GM13977 (cell line): Measurements from ENCODE around the gene CAPN11.
"Not testable (repeated sequence)": the region's sequence is repeated elsewhere in the genome, so short reads cannot be mapped to it uniquely, and the experiment has no call there.

Experiments
- DNase-seq: peaks from one replicate; pipeline ENCODE4 v3.0.0; 2012; ENCODE audit warnings: low spot score
- CTCF ChIP-seq: IDR thresholded peaks from 2 replicates; pipeline ENCODE4 v1.5.1; 2012; ENCODE audit warnings: mild to moderate bottlenecking, control low read depth; ENCODE audit not compliant: insufficient read depth; ENCODE audit errors: extremely low read depth, missing control alignments
- in situ Hi-C: fragments of 300-500 bp; cut with MboI; formaldehyde crosslinking; loops from one replicate; pipeline ENCODE4 v1.12.0; 2022; ENCODE audit warnings: low sequenced_read_pairs, low pct_unique_long_range_greater_than_20kb, mixed read lengths, inconsistent platforms; ENCODE audit not compliant: unreplicated experiment

The CAPN11 gene

GRCh38 chr6:44228836-44229235, 70.2 kb downstream of the CAPN11 start:
- no peak for DNase-seq
- in situ Hi-C loops: no loop called here
- TF ChIP-seq CTCF: no peak

GRCh38 chr6:44229376-44230033, 70.9 kb downstream of the CAPN11 start:
- DNase-seq: no peak
- in situ Hi-C loops: no loop called here
- no peak for TF ChIP-seq CTCF

DNA sequence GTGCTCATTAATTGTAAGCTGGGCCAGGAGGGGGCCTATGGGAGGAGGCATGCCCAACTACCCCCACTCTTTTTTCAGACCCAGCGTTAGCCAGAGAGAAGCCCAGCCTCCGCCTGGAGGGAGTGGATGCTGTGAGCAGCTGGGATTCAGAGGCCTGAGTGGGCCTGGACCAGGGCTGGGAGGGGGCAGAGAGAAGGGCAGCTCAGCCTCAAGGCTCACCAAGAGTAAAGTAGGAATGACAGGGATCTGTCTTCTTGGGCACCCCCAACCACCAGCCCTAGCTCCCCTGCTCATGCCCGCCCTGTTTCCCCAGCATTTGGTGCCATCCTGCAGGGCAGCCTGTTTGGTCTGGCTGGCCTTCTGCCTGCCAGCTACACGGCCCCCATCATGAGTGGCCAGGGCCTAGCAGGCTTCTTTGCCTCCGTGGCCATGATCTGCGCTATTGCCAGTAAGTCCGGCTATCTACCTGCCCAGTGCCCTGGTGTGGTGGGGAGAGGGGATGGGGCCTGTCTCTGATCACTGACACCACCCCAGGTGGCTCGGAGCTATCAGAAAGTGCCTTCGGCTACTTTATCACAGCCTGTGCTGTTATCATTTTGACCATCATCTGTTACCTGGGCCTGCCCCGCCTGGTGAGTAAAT, 71.5 kb downstream of the CAPN11 start:
- in situ Hi-C loops: no loop called here

DNA sequence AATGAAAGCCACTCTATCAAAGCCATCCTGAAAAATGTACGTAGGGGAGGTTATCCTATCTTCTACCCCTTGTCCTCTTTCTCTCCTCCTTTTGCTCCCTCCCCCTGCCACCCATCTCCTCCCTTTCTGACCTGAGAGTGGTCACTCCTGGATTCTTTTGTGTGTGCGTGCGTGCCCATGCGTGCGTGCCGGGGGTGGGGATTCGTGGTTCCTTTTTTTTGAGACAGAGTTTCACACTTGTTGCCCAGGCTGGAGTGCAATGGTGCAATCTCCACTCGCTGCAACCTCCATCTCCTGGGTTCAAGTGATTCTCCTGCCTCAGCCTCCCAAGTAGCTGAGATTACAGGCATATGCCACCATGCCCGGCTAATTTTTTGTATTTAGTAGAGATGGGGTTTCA, 72.8 kb downstream of the CAPN11 start:
- in situ Hi-C loops, DNase-seq: not testable (repeated sequence)

More for the DNA sequence above, 71.5 kb downstream of the CAPN11 start:
- DNase-seq: no peak
- TF ChIP-seq CTCF: no peak

DNA sequence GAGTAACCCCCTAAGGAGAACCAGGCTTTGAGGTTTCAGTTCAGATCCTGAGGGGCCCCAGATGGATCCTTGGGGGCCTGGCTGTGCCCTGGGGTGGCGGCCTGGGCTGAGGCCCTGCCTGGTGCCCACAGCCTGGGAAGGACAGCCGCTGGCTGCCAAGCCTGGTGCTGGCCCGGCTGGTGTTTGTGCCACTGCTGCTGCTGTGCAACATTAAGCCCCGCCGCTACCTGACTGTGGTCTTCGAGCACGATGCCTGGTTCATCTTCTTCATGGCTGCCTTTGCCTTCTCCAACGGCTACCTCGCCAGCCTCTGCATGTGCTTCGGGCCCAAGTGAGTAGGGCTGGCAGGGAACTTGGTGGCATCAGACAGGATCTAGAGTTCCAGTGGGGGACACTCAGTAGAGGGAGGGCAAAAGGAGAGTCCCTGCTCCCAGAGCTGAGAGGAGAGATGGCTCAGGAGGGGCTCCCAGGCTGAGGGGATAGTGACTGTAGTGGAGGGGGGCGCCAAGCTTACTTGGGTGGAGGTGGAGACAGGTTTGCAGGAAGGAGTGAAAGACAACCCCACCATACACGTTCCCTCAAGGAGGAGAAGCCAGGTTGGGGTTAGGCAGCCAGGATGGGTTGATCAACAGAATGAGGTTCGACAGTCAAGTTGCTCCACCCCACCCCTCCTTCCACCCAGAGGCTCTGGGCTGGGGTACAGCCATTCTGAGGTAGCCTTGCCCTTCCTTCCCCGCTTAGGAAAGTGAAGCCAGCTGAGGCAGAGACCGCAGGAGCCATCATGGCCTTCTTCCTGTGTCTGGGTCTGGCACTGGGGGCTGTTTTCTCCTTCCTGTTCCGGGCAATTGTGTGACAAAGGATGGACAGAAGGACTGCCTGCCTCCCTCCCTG, 74.3 kb downstream of the CAPN11 start:
- TF ChIP-seq CTCF: no peak
- in situ Hi-C loops: no loop called here

DNA sequence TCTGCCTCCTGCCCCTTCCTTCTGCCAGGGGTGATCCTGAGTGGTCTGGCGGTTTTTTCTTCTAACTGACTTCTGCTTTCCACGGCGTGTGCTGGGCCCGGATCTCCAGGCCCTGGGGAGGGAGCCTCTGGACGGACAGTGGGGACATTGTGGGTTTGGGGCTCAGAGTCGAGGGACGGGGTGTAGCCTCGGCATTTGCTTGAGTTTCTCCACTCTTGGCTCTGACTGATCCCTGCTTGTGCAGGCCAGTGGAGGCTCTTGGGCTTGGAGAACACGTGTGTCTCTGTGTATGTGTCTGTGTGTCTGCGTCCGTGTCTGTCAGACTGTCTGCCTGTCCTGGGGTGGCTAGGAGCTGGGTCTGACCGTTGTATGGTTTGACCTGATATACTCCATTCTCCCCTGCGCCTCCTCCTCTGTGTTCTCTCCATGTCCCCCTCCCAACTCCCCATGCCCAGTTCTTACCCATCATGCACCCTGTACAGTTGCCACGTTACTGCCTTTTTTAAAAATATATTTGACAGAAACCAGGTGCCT, 75.0 kb downstream of the CAPN11 start:
- DNase-seq: no peak
- in situ Hi-C loops: no loop called here
- TF ChIP-seq CTCF: no peak

More for the DNA sequence above, 74.3 kb downstream of the CAPN11 start:
- no peak for DNase-seq
